HG03439 (cell line): ENCODE results near the gene CWC27.

ENCODE experiments used
- ATAC-seq: cut with Tn5 transposase; IDR thresholded peaks from one replicate; pipeline ENCODE4 v1.9.1; 2021; ENCODE audit warnings: mild to moderate bottlenecking, moderate library complexity; ENCODE audit not compliant: unreplicated experiment

The CWC27 gene

GRCh38 chr5:64971990-64972389 is 203.3 kb downstream of the CWC27 start:
- no peak for ATAC-seq

DNA sequence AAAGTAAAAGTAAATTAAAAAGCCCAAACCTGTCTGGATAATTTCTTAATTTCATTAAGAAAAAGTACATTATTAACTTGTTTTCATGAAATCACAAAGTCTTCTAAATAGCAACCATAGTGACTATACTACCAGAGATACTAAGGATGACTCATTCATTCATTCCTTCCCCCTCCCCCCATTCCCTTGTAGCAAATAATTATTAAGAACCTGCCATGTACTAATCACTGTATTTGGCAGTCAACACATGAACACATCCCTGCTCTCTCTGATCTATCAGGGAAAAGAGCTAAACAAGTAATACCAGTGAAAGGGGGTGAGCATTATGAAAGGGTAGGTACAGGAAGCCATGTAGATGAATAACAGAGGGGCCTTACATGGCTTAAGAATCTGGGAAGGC is 203.9 kb downstream of the CWC27 start:
- no peak for ATAC-seq

DNA sequence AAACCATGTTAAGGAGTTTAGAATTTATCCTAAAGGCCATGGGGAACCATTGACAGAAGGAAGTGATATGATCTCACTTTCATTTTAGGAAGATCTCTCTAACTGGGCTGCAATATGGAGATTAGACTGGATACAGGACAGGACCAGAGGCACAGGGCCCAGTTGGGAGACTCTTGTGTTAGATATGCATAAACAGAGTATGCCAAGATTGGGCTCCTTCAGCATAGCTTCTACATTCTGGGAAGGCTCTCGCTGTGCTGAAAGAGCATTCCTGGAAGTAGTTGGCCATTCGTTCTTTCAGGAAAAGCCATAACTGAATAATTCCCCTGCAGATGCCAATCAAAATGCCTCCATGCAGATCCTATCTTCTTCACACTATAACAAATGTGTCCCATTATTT is 204.5 kb downstream of the CWC27 start:
- ATAC-seq, result no peak

GRCh38 chr5:64977779-64978178 is 209.0 kb downstream of the CWC27 start:
- no peak for ATAC-seq

DNA sequence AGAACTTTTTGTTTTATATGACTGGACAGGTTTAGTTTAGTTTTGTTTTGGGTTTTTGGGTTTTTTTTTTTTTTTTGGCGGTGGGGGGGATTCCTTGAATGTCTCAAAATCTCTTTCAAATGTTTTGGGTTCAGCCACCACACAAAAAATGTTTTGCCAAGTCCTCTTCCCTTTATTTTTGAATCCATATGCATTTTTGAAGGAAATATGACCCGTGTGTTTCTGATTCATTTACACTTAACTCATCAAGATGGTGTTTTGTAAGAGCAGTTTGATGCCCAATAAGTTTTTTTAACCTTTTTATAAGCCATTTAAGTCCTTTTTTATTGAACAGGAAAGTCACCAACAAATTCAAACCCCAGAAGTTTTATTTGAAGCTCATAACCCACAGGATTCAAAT is 209.8 kb downstream of the CWC27 start:
- no peak for ATAC-seq

DNA sequence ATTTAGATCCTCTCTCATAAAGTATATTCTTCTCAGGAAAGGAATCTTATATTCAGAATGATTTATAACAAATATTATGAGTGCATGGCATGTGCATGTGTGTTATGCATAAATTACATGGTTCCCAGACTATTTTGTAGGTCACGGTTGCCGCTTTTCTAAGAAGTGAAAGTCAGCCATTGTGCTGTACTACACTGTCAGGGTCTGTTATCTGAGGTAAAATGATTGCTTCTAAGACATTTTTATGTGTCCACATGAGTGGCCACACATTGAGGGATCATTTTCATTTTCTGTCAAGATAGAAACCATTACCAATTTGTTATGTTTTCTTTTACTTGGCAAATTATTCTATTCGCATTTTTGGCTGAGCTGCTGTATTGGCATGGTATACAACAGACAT is 210.8 kb downstream of the CWC27 start:
- ATAC-seq, result no peak

DNA sequence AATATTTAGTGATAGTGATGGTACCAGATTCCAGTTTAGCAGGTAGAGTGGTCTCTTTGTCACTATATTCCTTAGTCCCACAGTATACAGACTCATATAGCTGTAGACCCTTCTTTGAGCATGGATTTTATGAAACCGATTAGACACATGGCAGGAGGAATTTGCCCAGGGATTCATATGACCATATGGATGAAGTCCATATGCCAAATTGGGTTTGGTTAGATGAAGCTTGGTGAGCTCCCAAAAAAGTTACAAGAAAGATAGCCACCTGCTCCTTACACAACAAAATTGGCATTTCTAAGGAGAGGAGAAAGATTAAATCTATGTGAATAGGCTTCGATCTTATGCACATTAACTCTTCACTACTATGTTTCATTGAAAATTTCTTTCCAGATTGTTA is 211.4 kb downstream of the CWC27 start:
- no peak for ATAC-seq

DNA sequence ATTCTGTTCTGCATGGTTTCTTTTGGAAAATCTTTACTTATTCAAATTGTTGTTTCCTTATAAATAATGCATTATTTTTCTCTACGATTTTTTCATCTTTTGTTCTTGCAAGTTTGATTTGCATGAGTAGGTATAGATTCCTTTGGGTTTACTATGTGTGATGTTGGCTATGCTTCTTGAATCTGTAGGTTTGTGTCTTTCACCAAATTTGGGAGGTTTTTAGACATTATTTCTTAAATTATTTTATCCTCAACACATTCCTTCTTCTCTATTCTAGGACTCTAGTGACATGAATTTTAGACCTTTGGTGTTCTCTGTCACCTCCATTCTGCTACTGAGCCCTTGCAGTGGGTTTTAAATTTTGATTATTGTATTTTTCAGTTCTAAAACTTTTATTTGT is 219.0 kb downstream of the CWC27 start:
- ATAC-seq, result no peak

DNA sequence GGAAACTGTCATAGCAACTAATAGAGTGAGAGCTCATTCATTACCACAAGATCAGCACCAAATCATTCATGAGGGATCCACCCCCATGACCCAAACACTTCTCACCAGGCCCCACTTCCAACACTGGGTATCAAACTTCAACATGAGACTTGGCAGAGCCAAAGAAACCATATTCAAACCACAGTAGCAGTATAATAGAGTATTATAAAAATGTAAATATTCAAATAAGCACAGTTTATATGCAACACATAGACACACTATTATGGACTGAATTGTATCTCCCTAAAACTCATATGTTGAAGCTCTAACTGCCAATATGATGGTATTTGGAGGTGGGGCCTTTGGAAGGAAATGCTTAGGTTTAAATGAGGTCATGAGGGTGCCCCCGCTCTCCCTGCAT is 240.5 kb downstream of the CWC27 start:
- no peak for ATAC-seq

GRCh38 chr5:65010841-65011240 is 242.1 kb downstream of the CWC27 start:
- ATAC-seq, result no peak

GRCh38 chr5:65012301-65012892 is 243.7 kb downstream of the CWC27 start:
- no peak for ATAC-seq

DNA sequence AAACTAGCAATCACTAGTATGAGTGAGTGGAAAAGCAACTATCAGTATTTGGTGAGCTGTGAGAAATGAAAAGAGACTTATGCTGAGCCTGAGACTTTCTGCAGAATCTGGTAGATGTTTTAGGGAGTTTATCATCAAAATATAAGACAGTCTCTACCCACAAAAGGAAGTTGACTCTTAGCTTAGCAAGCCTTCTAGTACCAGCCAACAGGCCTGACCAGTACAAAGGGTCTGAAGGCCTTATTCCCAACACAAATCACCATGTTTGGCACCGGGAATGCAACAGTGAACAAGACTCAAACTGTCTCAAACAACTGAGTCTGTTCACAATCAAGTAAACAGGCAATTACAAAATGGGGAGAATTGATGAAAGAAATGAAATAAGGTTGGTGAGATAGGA is 244.4 kb downstream of the CWC27 start:
- ATAC-seq, result no peak

- ATAC-seq, result no peak
Measured at GRCh38 chr5:65014769-65015168, 246.0 kb downstream of the CWC27 start.

DNA sequence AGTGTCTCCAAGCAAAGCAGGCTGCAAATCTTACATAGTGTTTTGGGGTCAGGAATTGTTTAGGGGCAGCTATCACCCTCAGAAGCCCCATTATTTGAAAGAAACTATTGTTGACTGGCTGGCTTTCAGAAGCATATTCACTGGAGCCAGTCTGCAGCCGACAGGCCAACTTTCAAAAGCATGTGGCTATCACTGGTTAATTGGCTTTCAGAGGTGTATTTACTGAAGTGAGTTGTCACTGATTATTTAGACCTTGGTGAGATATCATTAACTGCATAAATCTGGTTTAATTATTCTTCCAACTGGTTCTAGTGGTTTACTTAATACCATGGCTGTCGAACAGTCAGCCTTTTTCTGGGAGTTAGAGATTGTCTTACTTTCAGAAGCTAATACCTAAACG is 247.0 kb downstream of the CWC27 start:
- ATAC-seq, result no peak

DNA sequence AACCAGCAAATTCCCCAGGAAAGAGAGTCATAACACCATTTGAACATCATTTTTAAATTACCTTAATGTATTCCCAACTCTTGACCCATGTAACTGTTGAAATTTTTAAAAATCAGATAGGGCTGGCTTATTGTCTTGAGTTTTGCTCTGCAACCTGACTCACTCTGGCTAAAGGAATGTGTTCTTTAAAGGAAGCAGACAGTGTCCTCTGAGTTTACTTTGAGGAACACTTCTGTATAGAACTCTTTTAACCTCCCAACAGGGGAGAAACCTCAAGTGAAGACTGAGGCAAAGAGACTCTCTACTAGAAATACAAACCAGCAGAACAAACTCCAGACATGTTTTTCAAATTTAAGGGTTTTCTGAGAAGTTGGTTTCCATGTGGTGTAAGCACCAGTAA is 248.9 kb downstream of the CWC27 start:
- no peak for ATAC-seq

- no peak for ATAC-seq
Measured at GRCh38 chr5:65018763-65019162, 250.0 kb downstream of the CWC27 start.

- ATAC-seq, result no peak
Measured at GRCh38 chr5:65020492-65020891, 251.8 kb downstream of the CWC27 start.

DNA sequence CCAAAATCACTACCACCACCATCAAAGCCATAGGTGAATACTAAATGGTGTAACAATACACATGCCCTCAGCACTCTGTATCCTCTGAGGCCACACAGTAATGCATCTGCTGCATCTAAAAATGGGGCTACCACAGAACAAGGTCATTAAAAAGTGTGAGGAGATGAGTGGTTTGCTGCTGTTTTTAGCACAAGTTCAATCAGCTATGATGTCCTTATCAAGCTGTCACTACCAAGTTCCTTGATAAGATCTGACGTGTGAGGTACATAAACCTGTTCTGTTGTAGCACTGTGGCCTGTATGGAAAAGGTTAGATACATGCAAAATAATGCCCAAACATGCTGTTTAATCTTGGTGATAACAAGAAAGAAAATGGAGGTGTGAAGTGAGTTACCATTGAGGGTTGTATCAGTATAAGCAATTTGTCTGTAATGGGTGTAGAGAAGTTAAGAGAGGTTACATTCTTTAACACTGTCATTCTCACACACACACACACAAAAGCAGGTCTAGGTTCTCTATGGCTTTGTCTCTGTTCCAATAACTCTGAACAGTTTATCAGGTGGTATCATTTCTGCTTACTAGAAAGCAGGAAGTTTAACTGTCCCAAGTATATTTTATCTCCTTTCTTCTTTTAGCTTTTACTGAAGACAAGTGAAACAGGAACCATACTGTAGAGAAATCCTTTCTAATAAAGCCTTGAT is 252.9 kb downstream of the CWC27 start:
- ATAC-seq, result no peak

GRCh38 chr5:65022932-65023331 is 254.2 kb downstream of the CWC27 start:
- no peak for ATAC-seq

DNA sequence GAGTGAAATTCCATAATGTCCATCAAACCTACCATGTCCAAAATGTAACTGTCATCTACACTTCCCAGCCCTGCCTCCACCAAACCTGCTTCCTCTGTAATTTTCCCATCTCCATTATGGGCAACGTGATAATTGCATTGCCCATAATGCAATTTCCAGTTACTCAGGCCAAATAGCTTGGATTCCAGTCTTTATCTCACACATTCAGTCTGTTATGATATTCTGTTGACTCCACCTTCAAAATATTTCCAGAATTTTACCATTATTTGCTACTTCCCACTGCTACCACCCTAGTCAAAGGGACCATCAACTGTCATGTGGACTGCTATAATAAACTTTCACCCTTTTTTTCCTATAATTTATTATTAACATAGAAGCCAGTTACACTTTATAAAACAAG is 256.0 kb downstream of the CWC27 start:
- no peak for ATAC-seq

DNA sequence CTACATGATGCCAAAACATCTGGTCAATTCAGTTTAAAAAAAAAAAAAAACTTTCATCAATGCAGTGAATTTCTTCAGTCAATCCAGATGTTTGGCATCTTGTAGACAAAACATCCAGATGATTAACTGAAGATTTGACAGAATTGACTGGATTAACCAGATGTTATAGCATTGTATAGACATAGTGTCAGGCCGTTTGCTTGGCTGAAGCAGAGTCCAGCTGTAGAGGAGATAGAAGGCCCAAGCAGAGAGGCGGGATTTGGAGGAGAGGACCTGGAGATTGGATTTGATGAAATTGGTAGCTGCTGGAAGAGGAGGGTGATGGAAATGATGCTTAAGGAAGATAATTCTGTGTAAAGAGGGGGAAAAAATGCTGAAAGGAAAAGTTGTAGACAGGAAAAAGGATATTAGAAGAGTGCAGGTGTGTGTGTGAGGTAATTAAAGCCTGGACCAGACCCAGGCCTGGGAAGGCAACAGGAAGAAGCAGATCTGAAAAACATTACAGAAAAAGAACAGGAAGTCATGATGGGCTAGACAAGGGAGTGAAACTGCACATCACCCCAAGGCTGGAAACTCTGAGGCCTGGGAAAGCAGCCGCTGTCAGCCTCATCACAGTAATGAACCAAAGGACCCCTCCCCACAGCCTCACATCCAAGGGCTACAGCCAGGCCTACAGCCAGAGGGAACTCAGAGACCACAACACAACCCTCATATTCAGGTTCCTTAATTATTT is 258.3 kb downstream of the CWC27 start:
- ATAC-seq, result no peak

DNA sequence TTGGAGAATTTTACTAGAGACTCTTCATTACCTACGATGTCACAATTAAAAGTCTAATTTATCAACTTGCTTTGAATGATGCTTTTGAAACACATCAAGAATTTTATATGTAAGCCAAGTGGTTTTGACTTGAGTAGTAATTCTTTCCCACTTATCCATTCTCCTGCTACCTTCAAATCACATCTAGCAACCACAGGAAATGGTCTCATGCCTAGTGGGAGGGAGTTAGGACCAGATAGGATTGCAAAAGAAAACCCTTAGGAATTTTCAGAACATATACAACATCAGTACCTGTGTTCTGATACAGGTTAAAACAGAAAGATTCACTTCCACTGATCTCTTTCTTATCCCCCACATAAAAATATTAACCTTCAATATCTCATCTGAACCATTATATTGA is 260.4 kb downstream of the CWC27 start:
- ATAC-seq, result no peak
